ENCODE data around the gene GRHPR. TPM values are rescaled to one million over a fixed set of nuclear protein-coding genes. Genes with fewer than 3 reads are reported as not detected.
A peak's percentile ranks its signal among the peaks of the same experiment; 100 is the strongest.
"Not testable (repeated sequence)": the region's sequence is repeated elsewhere in the genome, so short reads cannot be mapped to it uniquely, and the experiment has no call there.

Gene GRHPR
- total and polyA plus RNA-seq, 2 donors = 52.2 to 122 TPM

GRCh38 chr9:37420271-37421215 is 2.0 kb upstream of the GRHPR start:
- Histone ChIP-seq H3K27ac (ENCODE audit: low read depth) (no peak overlapping the region), H3K4me3 (ENCODE audit: low read depth, low read length) (no peak overlapping the region), H3K36me3 (ENCODE audit: insufficient read depth) (no peaks in the 10 kb centered on the region), H3K4me1 (ENCODE audit: insufficient read depth) (no peaks in the 10 kb centered on the region)
- DNase-seq (ENCODE audit: extremely low spot score) = no peak
- WGBS = 81% methylated on average over 12 of the region's 12 CpGs

- Histone ChIP-seq H3K27ac (ENCODE audit: low read depth) (peak overlapping the region; percentile 77), H3K36me3 (ENCODE audit: insufficient read depth) (no peaks in the 10 kb centered on the region), H3K4me1 (ENCODE audit: insufficient read depth) (no peaks in the 10 kb centered on the region), H3K4me3 (ENCODE audit: low read depth, low read length) (peak overlapping the region; percentile 66)
- DNase-seq (ENCODE audit: extremely low spot score) = no peak
- 58% methylated on average over 8 of the region's 8 CpGs for WGBS
Observed at GRCh38 chr9:37421914-37422288, 595 bp upstream of the GRHPR start.

DNA sequence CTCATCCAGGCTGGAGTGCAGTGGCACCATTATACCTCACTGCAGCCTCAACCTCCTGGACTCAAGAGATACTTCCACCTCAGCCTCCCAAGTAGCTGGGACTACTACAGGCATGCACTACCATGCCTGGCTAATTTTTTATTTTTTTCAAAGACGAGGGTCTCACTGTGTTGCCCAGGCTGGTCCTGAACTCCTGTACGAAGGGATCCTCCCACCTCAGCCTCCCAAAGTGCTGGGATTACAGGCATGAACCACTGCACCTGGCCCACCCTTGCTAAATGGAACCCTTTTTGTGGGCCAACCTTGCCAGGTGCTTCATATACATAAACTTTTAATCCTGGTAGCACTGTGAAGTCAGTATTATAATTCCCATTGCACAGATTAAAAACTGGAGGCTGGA is 1.0 kb downstream of the GRHPR start:
- Histone ChIP-seq H3K4me1 (ENCODE audit: insufficient read depth) (no peaks in the 10 kb centered on the region), H3K4me3 (ENCODE audit: low read depth, low read length) (peak overlapping the region; percentile 66), H3K36me3 (ENCODE audit: insufficient read depth) (no peaks in the 10 kb centered on the region), H3K27ac (ENCODE audit: low read depth) (no peak overlapping the region)
- no peak for DNase-seq (ENCODE audit: extremely low spot score)
- 63% methylated on average over 2 of the region's 2 CpGs for WGBS

GRCh38 chr9:37424204-37424685 is 1.7 kb downstream of the GRHPR start:
- Histone ChIP-seq H3K4me3 (ENCODE audit: low read depth, low read length) (no peak overlapping the region), H3K27ac (ENCODE audit: low read depth) (no peak overlapping the region), H3K4me1 (ENCODE audit: insufficient read depth) (no peaks in the 10 kb centered on the region), H3K36me3 (ENCODE audit: insufficient read depth) (no peaks in the 10 kb centered on the region)
- DNase-seq (ENCODE audit: extremely low spot score) = no peak
- WGBS = 70% methylated on average over 8 of the region's 8 CpGs

DNA sequence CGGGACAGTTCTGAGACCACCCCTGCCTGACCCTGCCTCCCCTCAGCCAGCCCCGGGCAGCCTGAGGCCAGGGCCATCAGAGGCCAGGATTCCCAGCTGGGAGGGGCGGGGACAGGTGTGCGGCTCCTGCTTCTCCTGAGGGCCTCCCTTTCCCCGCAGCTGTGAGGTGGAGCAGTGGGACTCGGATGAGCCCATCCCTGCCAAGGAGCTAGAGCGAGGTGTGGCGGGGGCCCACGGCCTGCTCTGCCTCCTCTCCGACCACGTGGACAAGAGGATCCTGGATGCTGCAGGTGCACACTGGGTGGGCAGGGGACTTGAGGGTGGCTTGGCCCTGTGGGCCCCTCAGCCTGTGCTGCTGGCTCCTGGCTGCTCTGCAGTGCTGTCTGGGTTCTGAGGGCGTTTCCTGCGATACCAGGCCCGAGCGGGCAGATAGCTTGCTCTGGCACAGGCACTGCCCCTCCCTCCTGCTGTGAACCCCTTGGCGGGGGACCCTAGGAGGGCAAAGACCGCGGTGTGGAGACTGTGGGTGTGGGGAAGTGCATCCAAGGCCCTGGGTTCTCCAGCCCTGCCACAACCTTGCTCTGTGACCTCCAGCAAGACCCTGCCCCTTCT is 2.3 kb downstream of the GRHPR start:
- Histone ChIP-seq H3K27ac (ENCODE audit: low read depth) (no peak overlapping the region), H3K4me1 (ENCODE audit: insufficient read depth) (no peaks in the 10 kb centered on the region), H3K36me3 (ENCODE audit: insufficient read depth) (no peaks in the 10 kb centered on the region), H3K4me3 (ENCODE audit: low read depth, low read length) (no peak overlapping the region)
- no peak for DNase-seq (ENCODE audit: extremely low spot score)
- WGBS = 85% methylated on average over 18 of the region's 18 CpGs

DNA sequence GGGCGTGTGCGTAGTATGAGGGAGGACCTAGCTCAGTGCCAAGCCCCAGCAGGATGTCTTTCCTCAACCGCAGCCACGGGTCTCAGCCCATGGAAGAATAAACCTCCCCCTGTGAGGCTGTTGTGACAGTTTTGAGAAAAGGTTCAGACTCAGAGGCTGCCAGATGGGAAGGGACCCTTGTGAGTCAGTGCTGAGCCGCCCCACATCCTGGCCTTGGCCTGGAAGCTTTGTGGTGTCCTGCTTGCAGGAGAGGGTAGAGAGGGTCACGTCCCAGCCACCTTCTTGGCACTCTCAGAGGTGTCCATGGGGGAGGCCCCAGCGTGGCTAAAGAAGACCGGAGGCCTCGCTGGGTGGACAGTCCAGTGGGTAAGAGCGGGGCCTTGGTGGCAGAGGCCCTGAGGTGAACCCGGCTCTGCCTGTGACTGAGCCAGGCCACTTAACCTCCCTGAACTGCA is 2.8 kb downstream of the GRHPR start:
- Histone ChIP-seq H3K36me3 (ENCODE audit: insufficient read depth) (no peaks in the 10 kb centered on the region), H3K4me1 (ENCODE audit: insufficient read depth) (no peaks in the 10 kb centered on the region), H3K4me3 (ENCODE audit: low read depth, low read length) (no peak overlapping the region), H3K27ac (ENCODE audit: low read depth) (no peak overlapping the region)
- 80% methylated on average over 11 of the region's 11 CpGs for WGBS
- DNase-seq (ENCODE audit: extremely low spot score) = no peak

DNA sequence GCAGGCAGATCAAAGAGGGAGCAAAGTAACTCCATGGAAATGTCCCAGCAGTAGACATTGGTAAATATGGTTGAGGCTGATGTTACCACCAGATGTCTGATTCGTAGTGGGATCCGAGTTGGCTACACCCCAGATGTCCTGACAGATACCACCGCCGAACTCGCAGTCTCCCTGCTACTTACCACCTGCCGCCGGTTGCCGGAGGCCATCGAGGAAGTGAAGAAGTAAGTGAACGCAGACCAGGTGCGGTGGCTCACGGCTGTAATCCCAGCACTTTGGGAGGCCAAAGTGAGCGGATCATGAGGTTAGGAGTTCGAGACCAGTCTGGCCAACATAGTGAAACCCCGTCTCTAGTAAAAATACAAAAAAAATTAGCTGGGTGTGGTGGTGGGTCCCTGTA is 3.9 kb downstream of the GRHPR start:
- not testable (repeated sequence) for H3K36me3 ChIP-seq (ENCODE audit: insufficient read depth); H3K4me1 ChIP-seq (ENCODE audit: insufficient read depth); H3K27ac ChIP-seq (ENCODE audit: low read depth); H3K4me3 ChIP-seq (ENCODE audit: low read depth, low read length); DNase-seq (ENCODE audit: extremely low spot score)
- WGBS = 95% methylated on average over 15 of the region's 15 CpGs

DNA sequence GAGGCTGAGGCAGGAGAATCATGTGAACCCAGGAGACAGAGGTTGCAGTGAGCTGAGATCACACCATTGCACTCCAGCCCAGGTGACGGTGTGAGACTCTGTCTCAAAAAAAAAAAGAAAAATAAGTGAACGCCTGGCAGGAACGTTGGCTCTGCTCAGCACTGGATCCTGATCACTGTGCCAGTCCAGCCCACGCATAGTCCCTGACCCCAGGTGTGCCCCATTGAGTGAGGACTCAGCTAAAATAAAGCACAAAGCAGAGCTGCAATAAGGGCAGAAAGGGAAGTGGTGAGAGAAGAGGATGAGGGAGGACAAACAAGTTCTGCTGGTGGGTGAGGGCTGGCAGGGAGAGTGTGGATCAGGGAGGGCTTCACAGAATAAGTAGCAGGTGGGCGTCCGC is 4.3 kb downstream of the GRHPR start:
- no peak overlapping the region for H3K4me3 ChIP-seq (ENCODE audit: low read depth, low read length)
- H3K36me3 ChIP-seq (ENCODE audit: insufficient read depth) = no peaks in the 10 kb centered on the region
- WGBS = 92% methylated on average over 6 of the region's 6 CpGs
- H3K4me1 ChIP-seq (ENCODE audit: insufficient read depth) = no peaks in the 10 kb centered on the region
- no peak for DNase-seq (ENCODE audit: extremely low spot score)
- no peak overlapping the region for H3K27ac ChIP-seq (ENCODE audit: low read depth)

DNA sequence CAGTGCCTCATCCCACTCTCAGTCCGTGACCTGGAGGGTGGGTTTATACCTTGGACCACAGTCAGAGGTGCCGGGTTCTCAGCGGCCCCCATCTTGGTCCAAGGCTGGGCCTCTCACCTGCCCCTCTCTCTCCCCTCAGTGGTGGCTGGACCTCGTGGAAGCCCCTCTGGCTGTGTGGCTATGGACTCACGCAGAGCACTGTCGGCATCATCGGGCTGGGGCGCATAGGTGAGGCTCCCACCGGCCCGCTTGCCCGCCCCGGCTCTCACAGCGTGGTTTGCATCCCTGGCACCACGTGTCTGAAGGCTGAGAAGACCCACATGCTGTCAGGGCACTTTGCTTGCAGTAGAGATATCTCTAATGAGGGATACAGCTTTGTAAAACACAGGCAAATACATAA is 5.8 kb downstream of the GRHPR start:
- no peaks in the 10 kb centered on the region for H3K4me1 ChIP-seq (ENCODE audit: insufficient read depth)
- no peak overlapping the region for H3K27ac ChIP-seq (ENCODE audit: low read depth)
- no peaks in the 10 kb centered on the region for H3K36me3 ChIP-seq (ENCODE audit: insufficient read depth)
- WGBS = 93% methylated on average over 14 of the region's 14 CpGs
- H3K4me3 ChIP-seq (ENCODE audit: low read depth, low read length) = no peak overlapping the region
- no peak for DNase-seq (ENCODE audit: extremely low spot score)

GRCh38 chr9:37429441-37430285 is 7.2 kb downstream of the GRHPR start:
- no peak for DNase-seq (ENCODE audit: extremely low spot score)
- 87% methylated on average over 17 of the region's 17 CpGs for WGBS
- no peaks in the 10 kb centered on the region for H3K4me1 ChIP-seq (ENCODE audit: insufficient read depth)
- no peak overlapping the region for H3K4me3 ChIP-seq (ENCODE audit: low read depth, low read length)
- no peaks in the 10 kb centered on the region for H3K36me3 ChIP-seq (ENCODE audit: insufficient read depth)
- no peak overlapping the region for H3K27ac ChIP-seq (ENCODE audit: low read depth)

DNA sequence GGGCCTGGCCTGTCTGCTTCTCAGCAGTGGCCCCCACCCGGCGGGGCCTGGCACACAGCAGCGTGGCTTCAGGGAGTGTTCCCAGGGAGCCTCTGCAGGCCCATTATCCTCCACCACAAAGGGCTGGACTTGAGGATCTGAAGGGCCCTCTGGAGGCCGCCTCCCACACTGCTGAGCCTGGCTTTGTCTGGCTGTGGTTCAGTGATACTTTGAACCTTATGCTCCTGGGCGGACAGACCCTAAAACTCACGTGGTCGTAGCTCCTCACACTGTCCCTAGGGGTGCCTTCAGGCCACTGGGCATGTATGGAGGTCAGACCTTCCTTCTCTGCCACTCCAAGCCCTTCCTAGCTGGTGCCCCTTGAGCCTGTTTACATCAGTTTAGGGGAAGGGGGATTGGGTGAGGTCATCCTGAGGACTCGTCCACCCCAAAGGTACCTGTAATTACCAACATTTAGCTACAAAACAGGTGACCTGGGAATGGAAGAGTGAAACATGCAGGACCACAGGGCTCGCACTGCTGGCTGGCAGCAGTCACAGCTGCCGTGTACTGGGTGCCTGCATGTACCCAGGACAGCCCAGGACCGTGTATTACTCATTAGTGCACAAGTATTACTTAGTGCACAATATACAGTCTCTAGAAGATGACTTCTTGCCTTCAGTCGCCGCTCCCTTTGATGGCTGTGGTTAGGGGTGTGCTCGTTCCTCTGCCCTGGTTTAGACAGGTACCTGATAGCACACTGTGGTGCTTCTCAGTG is 8.5 kb downstream of the GRHPR start:
- WGBS = 77% methylated on average over 14 of the region's 14 CpGs
- no peak overlapping the region for H3K27ac ChIP-seq (ENCODE audit: low read depth)
- no peaks in the 10 kb centered on the region for H3K36me3 ChIP-seq (ENCODE audit: insufficient read depth)
- no peak overlapping the region for H3K4me3 ChIP-seq (ENCODE audit: low read depth, low read length)
- DNase-seq (ENCODE audit: extremely low spot score) = no peak
- no peaks in the 10 kb centered on the region for H3K4me1 ChIP-seq (ENCODE audit: insufficient read depth)

DNA sequence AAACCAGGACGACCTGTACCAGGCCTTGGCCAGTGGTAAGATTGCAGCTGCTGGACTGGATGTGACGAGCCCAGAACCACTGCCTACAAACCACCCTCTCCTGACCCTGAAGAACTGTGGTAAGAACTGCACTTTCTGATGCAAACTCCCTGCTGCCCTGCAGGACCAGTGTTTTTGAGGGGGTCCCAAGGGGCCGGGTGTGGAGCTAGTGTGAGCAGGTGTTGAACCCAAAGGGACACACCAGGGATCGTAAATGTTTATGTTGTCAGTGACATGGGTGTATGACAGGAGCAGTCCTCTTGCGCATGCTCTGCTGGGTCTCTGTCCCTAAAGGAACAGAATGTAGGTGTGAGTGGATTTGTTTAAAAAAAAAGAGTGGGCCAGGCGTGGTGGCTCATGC is 9.5 kb downstream of the GRHPR start:
- H3K4me3 ChIP-seq (ENCODE audit: low read depth, low read length) = no peak overlapping the region
- no peaks in the 10 kb centered on the region for H3K36me3 ChIP-seq (ENCODE audit: insufficient read depth)
- H3K4me1 ChIP-seq (ENCODE audit: insufficient read depth) = no peaks in the 10 kb centered on the region
- DNase-seq (ENCODE audit: extremely low spot score) = no peak
- 86% methylated on average over 6 of the region's 6 CpGs for WGBS
- no peak overlapping the region for H3K27ac ChIP-seq (ENCODE audit: low read depth)

DNA sequence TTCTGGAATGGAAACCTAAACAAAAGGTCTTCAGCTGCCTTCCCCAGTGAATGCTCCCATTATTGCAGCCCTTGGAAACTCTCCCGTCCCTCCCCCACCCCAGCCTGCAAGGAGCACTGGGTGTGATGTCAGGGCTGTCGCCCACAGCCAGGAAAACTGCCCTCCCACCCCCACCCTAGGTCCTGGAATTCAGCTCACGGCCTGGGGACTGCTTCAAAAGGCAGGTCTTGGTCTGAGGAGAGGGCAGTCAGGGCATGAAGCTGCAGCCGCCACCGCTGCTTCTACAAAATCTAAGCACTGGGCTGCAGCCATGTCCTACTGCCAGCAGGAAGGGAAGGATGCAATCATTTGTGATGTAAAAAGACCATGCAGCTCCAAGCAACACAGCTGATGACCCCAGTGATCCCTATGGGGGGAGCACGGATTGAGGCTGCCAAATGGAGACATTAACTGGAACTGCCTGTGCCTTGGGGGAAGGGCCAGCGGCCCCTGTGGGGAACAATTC is 11.4 kb downstream of the GRHPR start:
- WGBS = 59% methylated on average over 7 of the region's 7 CpGs
- H3K4me1 ChIP-seq (ENCODE audit: insufficient read depth) = no peaks in the 10 kb centered on the region
- H3K27ac ChIP-seq (ENCODE audit: low read depth) = no peak overlapping the region
- H3K36me3 ChIP-seq (ENCODE audit: insufficient read depth) = peaks cover 2% of the 10 kb centered on the region
- no peak overlapping the region for H3K4me3 ChIP-seq (ENCODE audit: low read depth, low read length)
- no peak for DNase-seq (ENCODE audit: extremely low spot score)

Data from urinary bladder (tissue), 4 donors.